Mammary epithelial cell (primary cell): ENCODE measurements around the gene LCMT2.

Experiments used
- CTCF ChIP-seq, 2 donors: IDR thresholded peaks in 1 of 2; conservative IDR thresholded peaks in 1 of 2; 2 replicates each; pipeline ENCODE4 v1.5.1; 2011 to 2012; ENCODE audit warnings: inconsistent platforms in 2 of 2, low read length in 2 of 2, mild to moderate bottlenecking in 2 of 2, control low read depth in 1 of 2, low read depth in 1 of 2; ENCODE audit not compliant: insufficient read depth in 1 of 2; ENCODE audit errors: extremely low read depth in 1 of 2
- EZH2 ChIP-seq: IDR thresholded peaks from 2 replicates; pipeline ENCODE4 v1.6.1; 2012; ENCODE audit warnings: low read length, inconsistent platforms, borderline replicate concordance

DNA sequence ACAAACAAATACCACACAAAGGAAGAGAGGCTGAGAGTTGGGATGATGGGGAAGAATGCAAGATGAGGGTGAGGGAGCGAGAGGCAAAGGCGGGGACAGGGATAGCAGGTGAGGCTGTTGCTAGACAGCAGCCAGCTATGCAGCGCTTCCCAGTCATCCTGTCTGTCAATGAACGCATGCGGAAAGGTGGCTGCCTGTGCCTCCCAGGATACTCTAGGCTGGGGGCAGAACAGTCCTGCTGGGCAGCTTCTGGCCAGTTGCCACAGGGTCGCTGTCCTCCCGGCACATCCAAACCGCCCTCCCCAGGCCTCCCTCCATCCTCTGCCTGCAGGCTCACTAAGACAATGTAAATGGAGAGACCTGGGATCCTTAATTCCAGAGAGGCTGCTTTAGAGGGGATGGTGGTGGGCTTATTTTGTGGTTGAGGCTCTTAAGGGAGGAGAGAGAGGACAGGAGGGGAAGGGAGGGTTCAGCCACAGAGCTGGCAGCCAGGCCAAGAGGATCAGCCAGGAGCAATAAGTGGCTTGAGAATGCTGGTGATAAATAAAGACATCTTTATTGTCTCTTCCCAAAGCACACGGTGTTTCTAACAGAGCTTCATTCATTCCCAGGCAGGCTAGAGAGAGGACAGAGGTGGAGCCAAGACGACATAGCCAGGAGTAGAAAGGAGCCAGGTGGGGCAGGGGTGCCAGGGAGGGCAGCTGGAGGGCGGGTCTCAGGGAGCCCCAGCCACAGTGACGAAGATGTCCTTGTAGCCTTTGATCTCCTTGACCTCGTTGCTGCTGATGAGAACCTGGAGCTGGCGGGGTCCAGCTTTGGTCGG is 54.4 kb downstream of the LCMT2 start:
- TF ChIP-seq CTCF (conservative IDR thresholded peaks at IDR 0.05 in 1 of 2, IDR thresholded peaks at IDR 0.05 in 1 of 2; ENCODE audit: extremely low read depth in 1 of 2, insufficient read depth in 1 of 2, low read depth in 1 of 2, low read length in 2 of 2) (no peak), EZH2 (no peak)
